Coronary artery (tissue), 2 donors: ENCODE data around the gene RPL38.

ENCODE experiments used
- DNase-seq: peaks from one replicate; pipeline ENCODE4 v3.0.0-alpha.2; 2017; ENCODE audit warnings: low spot score
- H3K27ac ChIP-seq, 2 donors: fragments of 200-600 bp; sonication (generic); one replicate each; pipeline ENCODE4 v1.5.1; 2016 to 2019
- H3K4me3 ChIP-seq: fragments of 200-600 bp; sonication (generic); 2 replicates; pipeline ENCODE4 v1.5.1; 2016; ENCODE audit warnings: mild to moderate bottlenecking, moderate library complexity
- CTCF ChIP-seq: fragments of 200-600 bp; sonication (generic); IDR thresholded peaks from one replicate; pipeline ENCODE4 v1.5.1; 2019; ENCODE audit warnings: antibody characterized with exemption

RPL38 gene

DNA sequence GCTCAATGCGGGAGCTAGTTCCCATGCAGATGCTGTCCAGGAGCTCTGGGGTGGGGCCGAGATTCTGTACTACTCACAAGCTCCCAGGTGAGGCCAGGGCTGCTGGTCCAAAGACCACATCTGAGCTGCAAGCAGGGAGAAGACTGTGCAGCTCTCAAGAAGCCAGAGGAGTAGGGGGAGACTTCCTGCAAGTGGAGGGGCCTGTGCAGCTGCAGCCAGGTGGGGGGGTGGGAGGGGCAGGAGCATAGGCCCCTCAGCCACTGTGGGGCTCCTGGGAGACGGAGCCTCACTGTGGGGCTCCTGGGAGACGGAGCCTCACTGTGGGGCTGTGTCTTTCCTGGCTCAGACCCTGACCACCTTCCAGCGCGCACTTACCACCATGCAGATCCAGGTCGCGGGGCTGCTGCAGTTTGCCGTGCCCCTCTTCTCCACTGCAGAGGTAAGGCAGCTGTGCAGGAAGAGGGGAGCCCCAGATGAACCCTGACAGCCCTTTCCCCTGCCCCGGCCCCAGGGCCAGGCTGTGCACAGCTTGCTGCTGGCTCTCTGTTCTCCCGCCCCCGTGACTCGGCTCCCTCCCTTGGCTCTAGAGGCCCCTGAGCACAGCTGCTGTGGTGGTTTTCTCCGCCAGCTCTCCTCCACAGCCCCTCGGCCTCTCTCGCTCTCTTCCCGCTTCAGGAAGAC, 46.3 kb downstream of the RPL38 start:
- Histone ChIP-seq H3K27ac (no peak overlapping the region), H3K4me3 (no peak overlapping the region)
- TF ChIP-seq CTCF = no peak
- no peak for DNase-seq

DNA sequence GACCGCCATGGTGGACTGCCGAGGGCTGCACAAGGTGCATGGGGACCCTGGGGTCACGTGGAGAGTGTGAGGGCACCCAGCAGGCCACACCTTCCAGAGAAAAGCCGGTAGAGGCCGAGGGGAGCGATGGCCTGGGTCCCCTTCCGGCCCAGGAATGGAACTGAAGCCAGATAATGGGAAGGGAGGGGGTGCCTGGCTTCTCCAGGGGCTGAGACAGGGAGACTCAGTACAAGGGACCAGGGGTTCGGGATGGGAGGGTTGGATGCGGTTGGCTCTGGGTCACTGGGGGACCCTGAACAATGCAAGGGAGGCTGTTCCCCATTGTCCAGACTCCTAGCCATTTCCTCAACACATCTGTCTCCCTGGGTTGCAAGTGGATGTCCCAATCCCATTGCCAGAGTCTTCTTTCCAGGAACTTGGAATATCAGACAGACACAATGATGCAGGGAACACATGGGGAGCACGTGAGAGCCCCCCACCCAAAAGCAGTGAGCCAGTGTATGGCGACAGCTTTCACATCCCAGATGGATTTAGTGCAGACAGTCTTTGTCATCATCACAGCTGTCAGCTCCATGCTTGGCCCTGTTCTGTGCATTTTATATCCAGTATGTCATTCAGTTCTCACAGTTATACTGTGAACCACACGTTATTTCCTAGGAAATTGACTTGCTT, 47.0 kb downstream of the RPL38 start:
- Histone ChIP-seq H3K4me3 (no peak overlapping the region), H3K27ac (no peak overlapping the region)
- DNase-seq = no peak
- TF ChIP-seq CTCF = no peak

DNA sequence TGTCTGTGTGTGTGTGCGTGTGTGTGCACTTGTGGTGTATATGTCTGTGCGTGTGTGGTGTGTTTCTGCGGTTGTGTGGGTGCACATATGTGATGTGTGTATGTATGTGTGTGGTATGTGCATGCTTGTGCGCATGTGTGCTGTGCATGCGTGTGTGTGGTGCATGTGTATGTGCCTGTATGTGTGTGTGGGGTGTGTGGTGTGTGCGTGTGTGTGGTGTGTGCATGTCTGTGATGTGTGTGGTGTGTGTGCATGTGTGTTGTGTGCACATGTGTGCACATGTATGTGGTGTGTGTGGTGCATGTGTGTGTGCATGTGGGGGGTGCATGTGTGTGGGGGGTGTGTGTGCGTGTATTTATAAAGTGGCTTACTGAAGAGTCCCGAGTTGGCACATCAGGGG, 47.6 kb downstream of the RPL38 start:
- no peak for DNase-seq
- H3K4me3 ChIP-seq = no peak overlapping the region
- no peak overlapping the region for H3K27ac ChIP-seq
- TF ChIP-seq CTCF = no peak

DNA sequence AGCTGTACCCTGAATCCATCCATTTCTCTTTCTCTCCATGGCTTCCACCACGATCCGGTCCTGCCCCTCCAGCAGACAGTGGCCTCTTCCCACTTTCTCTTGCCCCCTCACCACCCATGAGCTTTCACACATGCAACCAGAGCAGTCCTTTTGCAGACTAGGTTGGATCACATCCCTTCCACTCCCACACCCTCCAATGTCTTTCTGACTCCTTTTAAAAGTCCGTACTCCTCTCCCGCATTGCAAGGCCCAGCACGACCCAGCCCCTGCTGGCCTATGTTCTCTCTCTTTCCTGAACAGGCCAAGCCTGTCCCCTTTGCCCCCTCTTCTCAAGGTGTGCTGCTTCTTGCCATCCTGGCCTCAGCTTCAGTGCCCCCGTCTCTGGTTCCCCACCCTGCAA, 48.1 kb downstream of the RPL38 start:
- Histone ChIP-seq H3K4me3 (no peak overlapping the region), H3K27ac (no peak overlapping the region)
- DNase-seq = no peak
- TF ChIP-seq CTCF = no peak

DNA sequence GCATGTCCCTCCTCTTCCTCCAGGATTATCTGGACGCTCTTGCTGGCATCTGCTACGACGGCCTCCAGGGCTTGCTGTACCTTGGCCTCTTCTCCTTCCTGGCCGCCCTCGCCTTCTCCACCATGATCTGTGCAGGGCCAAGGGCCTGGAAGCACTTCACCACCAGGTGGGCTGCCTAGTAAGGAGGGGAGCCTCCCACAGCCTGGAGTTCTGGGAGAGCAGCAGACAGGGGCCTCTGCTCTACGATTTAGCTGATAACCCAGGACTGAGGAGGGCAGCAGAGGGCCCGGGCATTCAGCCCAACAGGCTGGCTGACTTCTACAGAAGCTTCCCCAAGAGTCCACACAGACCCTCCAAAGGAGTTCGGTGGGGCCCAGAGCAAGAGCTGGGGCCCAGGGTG, 48.7 kb downstream of the RPL38 start:
- H3K4me3 ChIP-seq = no peak overlapping the region
- no peak overlapping the region for H3K27ac ChIP-seq
- DNase-seq = no peak
- TF ChIP-seq CTCF = no peak

DNA sequence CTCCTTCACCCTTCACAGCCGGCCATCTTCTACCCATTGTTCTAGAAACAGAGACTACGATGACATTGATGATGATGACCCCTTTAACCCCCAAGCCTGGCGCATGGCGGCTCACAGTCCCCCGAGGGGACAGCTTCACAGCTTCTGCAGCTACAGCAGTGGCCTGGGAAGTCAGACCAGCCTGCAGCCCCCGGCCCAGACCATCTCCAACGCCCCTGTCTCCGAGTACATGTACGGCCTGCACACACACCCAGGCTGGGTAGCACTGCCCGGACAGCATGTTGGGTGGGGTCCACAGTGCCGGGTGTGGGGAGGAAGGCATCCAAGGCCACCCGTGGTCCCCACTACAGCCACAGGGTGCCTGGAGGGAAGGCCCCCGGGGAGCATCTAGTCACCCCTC, 49.6 kb downstream of the RPL38 start:
- no peak overlapping the region for H3K27ac ChIP-seq
- no peak for TF ChIP-seq CTCF
- DNase-seq = no peak
- H3K4me3 ChIP-seq = no peak overlapping the region

GRCh38 chr17:74257311-74257710, 53.8 kb downstream of the RPL38 start:
- Histone ChIP-seq H3K4me3 (no peak overlapping the region), H3K27ac (no peak overlapping the region)
- no peak for DNase-seq
- TF ChIP-seq CTCF = no peak
